ENCODE results near the gene CANT1.
A peak's percentile ranks its signal among the peaks of the same experiment; 100 is the strongest.

CANT1 gene

DNA sequence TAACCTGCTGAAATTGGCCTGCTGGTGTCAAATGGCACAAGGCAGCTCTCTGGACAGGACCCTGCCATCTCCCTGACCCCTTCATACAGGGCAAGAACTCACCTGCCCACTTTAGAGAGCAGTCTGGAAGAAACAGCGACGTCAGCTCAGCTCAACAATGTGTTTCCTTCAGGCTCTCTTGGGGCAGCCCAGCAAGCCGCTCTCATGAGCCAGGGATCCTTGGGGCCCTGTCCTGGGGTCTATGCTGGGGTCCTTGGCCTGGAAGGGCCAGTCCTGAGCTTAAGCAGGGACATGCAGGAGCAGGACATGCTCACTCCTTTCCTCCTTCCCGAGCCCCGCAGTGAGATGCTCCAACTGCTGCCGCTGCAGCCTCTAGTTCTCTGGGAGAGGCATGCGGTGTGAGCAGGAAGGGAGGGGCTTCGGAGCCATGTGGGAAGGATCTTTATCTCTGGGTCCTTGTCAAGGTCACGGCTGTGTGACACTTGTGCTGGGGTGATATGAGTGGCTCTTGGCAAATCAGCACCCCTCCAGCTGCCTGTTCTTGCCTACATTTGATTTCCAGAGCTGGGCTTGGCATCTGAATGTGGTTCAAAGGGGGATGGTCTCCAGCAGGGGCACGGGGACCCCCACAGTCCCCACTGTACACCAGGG, 17.8 kb upstream of the CANT1 start:
- H3K36me3 Mint-ChIP-seq (ENCODE audit: low read depth) = no peaks in the 10 kb centered on the region
- peaks cover 100% of the 10 kb centered on the region for H3K27me3 Mint-ChIP-seq (ENCODE audit: low read depth, poor library complexity)
- no peak overlapping the region for H3K27ac Mint-ChIP-seq
- no peak overlapping the region for H3K4me3 Mint-ChIP-seq
- DNase-seq = no peak
- no peaks in the 10 kb centered on the region for H3K9me3 Mint-ChIP-seq
- peaks cover 30% of the 10 kb centered on the region for H3K4me1 Mint-ChIP-seq
- TF ChIP-seq, protein P1, sequence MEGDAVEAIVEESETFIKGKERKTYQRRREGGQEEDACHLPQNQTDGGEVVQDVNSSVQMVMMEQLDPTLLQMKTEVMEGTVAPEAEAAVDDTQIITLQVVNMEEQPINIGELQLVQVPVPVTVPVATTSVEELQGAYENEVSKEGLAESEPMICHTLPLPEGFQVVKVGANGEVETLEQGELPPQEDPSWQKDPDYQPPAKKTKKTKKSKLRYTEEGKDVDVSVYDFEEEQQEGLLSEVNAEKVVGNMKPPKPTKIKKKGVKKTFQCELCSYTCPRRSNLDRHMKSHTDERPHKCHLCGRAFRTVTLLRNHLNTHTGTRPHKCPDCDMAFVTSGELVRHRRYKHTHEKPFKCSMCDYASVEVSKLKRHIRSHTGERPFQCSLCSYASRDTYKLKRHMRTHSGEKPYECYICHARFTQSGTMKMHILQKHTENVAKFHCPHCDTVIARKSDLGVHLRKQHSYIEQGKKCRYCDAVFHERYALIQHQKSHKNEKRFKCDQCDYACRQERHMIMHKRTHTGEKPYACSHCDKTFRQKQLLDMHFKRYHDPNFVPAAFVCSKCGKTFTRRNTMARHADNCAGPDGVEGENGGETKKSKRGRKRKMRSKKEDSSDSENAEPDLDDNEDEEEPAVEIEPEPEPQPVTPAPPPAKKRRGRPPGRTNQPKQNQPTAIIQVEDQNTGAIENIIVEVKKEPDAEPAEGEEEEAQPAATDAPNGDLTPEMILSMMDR (IDR thresholded peaks at IDR 0.05) = no peak

GRCh38 chr17:79026376-79027273, 17.1 kb upstream of the CANT1 start:
- Mint-ChIP-seq H3K27me3 (ENCODE audit: low read depth, poor library complexity) (peaks cover 100% of the 10 kb centered on the region), H3K4me1 (peaks cover 30% of the 10 kb centered on the region), H3K4me3 (no peak overlapping the region), H3K9me3 (no peaks in the 10 kb centered on the region), H3K36me3 (ENCODE audit: low read depth) (no peaks in the 10 kb centered on the region), H3K27ac (no peak overlapping the region)
- DNase-seq = no peak
- TF ChIP-seq, protein P1 (IDR thresholded peaks at IDR 0.05) = no peak

DNA sequence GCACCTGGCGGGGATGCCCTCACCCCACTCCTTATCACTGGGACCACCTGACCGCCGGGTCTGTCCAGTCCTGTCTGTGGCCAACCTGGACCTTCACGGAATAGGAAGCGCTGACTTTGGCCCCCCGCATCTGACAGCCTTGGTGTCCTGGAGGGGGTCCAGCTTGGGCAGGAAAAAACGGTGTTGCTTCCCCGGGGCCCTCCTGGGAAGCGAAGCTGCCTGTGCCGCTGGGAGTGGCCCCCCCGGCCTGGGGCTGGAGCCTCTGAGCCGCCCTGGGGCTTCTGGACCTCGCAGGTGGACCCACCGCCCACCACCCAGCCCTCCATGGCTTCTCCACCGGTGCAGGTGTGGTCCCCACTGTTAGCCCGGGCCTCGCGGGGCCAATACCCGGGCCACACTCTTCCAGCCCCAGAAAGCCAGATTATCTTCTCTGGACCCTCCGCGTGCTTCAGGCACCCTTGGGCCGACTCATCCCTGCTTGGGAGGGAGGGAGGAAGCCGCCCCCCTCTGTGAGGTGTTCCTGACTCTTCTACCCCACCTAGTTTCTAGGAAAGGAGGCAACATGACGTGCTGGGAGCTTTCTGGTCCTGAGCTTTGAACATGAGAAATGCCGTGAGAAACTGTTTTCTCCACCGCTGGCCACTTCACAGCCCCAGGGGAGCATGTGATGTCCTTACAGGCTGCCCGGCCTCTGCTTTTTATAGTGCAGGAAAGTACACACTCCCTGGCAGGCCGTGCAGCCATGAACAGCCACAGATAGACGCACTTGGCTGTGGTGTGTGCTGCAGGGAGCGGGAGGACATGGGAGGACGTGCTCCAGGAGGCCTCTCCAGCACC, 15.6 kb upstream of the CANT1 start:
- peaks cover 100% of the 10 kb centered on the region for H3K27me3 Mint-ChIP-seq (ENCODE audit: low read depth, poor library complexity)
- H3K27ac Mint-ChIP-seq = no peak overlapping the region
- DNase-seq = no peak
- H3K4me1 Mint-ChIP-seq = peaks cover 36% of the 10 kb centered on the region
- no peaks in the 10 kb centered on the region for H3K9me3 Mint-ChIP-seq
- H3K36me3 Mint-ChIP-seq (ENCODE audit: low read depth) = no peaks in the 10 kb centered on the region
- TF ChIP-seq, protein P1 (IDR thresholded peaks at IDR 0.05) = no peak
- peak overlapping the region; percentile 73 for H3K4me3 Mint-ChIP-seq

DNA sequence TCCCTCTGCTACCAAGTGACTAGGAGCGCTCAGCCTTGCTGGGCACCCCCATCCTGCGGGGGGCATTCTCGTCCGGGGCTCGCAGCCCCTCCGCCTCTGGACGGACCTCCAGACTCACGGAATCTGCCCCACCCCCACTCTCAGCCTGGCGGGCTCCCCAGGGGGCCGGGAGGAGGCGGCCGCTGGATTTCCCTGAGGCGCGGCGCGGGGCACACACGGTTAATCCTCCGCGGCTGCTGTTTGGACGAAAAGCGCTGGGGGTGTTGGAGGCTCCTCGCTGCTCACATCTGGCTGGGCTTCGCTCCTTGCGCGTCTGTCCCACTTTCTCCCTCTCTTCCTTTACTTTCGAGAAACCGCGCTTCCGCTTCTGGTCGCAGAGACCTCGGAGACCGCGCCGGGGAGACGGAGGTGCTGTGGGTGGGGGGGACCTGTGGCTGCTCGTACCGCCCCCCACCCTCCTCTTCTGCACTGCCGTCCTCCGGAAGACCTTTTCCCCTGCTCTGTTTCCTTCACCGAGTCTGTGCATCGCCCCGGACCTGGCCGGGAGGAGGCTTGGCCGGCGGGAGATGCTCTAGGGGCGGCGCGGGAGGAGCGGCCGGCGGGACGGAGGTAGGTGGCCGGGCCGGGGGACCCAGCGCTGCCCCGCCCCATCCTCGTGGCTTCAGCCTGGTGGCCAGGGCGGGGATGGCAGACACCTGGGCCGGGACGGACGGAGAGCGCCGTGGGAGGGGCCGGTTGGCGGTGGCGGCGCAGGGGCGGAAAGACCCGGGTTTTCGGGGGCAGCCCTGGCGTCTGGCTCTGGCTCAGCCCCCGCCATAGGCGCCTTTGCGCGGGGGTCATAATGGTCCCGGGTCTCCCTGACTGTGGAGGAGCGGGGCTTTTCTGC, 14.6 kb upstream of the CANT1 start, which contains the start of gene C1QTNF1:
Gene C1QTNF1, plus strand, starts transcription at position 284 of the 886 bp plus-strand sequence. CDS start 19,800 bp downstream, outside the sequence.
- Mint-ChIP-seq H3K36me3 (ENCODE audit: low read depth) (no peaks in the 10 kb centered on the region), H3K4me3 (peak within 1 kb of the TSS; percentile 86), H3K27ac (no peak within 1 kb of the TSS), H3K9me3 (no peaks in the 10 kb centered on the region), H3K27me3 (ENCODE audit: low read depth, poor library complexity) (peaks cover 99% of the 10 kb centered on the region), H3K4me1 (peaks cover 44% of the 10 kb centered on the region)
- TF ChIP-seq, protein P1 (IDR thresholded peaks at IDR 0.05) = peak; percentile 45
- peak; percentile 75 for DNase-seq

- Mint-ChIP-seq H3K27me3 (ENCODE audit: low read depth, poor library complexity) (peaks cover 90% of the 10 kb centered on the region), H3K27ac (no peak overlapping the region), H3K4me3 (peak overlapping the region; percentile 86), H3K9me3 (no peaks in the 10 kb centered on the region), H3K4me1 (peaks cover 44% of the 10 kb centered on the region), H3K36me3 (ENCODE audit: low read depth) (no peaks in the 10 kb centered on the region)
- no peak for DNase-seq
- TF ChIP-seq, protein P1 (IDR thresholded peaks at IDR 0.05) = no peak
Measured at GRCh38 chr17:79023180-79023705, 13.7 kb upstream of the CANT1 start.

All from nephron progenitor cell (in vitro differentiated cells).